ENCODE measurements around the gene ARID3B.
"Not testable (repeated sequence)": the region's sequence is repeated elsewhere in the genome, so short reads cannot be mapped to it uniquely, and the experiment has no call there.

ARID3B gene

DNA sequence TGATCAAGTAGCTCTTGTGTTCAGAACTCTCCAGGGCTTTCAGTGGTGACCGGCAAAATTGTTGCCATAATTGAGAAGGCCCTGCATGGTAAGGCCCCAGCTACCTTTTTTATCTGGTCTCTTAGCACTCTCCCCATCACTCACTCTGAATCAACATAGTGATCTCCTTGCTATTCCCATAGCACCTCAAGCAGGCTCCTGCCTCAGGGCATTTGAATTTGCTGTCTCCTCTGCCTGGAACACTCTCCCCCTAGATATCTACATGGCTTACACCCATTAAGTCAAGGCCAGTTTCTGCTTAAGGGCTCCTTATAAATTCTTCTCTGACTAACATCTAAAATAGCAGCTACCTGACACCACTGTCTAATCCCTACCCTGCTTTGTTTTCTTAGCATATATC lies 3.3 kb upstream of the ARID3B start:
- no peak for DNase-seq

- DNase-seq, result not testable (repeated sequence)
Measured at GRCh38 chr15:74539521-74539920, 1.5 kb upstream of the ARID3B start.

DNA sequence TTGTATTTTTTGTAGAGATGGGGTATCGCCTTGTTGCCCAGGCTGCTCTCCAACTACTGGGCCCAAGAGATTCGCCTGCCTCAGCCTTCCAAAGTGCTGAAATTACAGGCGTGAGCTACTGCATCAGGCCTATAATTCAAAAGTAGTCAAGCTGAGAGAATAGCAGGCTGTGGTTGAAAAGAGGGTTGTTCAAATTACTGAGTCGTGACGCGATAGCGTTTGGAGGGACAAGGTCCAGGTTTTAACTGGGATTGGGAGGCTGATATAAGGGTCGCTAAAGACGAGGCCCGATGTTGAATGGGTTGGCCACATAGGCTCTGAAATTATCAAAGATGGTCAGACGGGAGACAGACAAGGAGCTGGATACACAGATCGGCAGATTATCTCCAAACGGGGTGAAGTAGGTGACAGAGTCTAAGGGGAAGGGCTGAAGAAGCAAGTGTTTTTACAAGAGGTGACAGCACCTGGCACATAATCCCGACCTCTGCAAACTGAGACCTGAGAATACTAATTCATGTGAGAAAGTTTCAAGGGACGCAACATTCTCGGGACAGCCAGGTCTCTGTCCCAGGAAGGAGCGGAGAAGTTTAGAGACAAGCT lies 759 bp upstream of the ARID3B start:
- DNase-seq, result peak; percentile 23

DNA sequence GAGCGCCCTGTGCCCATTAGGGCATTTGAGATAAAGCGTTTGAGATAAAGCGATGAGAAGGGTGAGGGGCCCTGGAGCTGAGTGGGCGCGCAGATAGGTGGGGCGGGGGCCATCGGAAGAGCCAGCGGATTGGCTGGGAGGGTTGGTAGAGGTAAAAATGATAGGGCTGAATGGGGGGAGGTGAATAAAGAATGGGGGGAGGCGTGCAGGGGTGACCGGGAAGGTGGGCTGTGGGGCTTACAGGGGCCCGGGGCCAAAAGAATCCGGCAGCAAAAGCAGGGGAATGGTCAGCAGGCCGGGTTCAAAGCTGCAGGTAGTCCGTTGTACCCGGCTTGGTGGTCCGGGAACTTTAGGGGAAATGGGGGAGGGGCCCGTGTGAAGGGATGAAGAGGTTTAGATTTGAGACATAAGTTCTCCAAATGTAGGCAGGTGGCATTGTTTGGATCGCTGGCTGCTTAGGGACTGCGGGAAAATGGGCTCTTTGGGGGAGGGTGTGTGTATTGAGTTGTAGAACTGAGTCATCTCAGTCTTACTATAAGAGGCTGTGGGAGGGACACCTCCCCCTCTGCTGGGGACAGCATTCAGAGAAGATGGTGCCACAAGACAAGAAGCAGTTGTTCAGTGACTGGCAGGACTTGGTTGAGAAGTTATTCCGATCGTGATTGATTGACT lies 610 bp downstream of the ARID3B start:
- peak; percentile 55 for DNase-seq

DNA sequence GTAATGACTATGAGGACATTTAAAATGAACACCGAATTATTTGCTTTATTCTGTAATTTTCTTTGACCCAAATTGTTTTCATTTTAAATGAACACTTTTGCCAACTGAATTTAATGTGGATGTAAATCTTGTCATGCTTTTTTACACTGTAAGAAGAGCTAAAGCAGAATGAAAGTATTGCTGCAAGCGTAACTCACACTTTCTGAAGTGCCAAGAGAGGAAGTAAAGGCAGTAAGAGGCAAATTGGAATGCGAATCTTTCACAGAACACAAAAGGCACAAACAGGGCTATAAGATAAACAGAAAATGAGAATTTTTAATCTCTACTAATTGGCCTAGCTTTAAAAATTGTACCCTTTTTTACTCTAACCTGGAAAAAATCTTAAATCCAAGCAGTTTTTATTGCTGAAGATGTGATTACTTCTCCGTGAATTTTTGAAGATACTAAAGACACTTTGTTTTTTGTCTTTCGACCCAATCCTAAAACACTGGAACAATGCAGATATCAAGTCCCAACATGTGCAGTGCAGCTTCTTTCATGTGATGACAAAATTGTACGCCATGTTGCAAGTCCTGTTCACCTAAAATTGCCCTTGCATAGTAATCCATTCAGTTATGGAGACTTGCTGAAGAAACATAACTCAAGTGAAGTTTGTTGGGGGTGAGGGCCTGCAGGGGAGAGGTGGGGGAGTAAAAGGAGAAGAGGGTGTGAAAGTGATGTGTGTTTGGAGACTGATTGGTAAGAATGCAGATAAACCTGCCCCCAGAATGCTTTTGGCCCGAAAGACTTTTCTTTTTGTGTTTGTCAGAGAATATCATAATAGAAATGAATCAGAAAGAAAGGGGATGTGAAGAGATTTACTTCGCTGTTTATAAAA lies 1.4 kb downstream of the ARID3B start:
- no peak for DNase-seq

DNA sequence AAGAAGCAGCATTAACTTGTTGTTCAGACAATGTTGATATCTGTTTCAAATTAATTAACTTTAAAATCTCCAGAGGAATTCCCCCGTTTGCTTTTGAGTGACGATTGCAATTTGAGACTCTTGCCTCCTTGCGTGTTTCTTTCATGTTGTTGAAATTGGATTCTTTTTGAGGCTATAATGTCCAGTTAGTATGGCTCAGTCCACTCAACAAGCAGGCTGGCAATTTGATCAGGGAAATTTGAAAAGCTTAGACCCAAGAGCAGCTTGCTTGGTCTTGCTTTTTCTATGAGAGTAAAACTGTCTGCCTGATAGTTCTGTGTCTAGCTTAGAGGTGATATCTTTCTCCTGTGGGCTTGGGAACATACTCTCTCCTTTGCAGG lies 2.0 kb downstream of the ARID3B start:
- DNase-seq, result no peak

- no peak for DNase-seq
Measured at GRCh38 chr15:74543583-74543982, 2.6 kb downstream of the ARID3B start.

GRCh38 chr15:74545086-74545485 lies 4.1 kb downstream of the ARID3B start:
- no peak for DNase-seq

- DNase-seq, result peak; percentile 99
Measured at GRCh38 chr15:74545776-74546656, 5.0 kb downstream of the ARID3B start.

GRCh38 chr15:74547616-74548015 lies 6.6 kb downstream of the ARID3B start:
- no peak for DNase-seq

GRCh38 chr15:74548241-74548640 lies 7.2 kb downstream of the ARID3B start:
- DNase-seq, result no peak

DNA sequence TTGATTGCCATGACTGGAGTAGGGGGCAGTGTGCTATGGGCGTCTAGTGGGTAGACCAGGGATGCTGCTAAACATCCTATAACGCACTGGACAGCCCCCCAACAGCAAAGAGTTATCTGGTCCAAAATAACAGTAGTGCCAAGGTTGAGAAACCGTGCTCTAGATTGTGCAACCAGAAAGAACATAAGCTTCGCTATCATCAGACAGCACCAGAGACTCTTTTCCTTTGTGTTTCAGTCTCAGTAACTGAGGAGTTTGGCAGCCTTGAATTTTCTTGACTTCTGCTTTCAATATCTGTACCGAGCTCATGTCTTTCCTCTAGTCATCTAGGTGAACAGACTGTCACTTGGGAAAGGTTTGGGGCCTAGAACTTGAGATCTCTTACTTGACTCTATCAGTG lies 8.8 kb downstream of the ARID3B start:
- DNase-seq, result no peak

- no peak for DNase-seq
Measured at GRCh38 chr15:74551714-74552113, 10.7 kb downstream of the ARID3B start.

GRCh38 chr15:74552773-74553441 lies 11.9 kb downstream of the ARID3B start:
- no peak for DNase-seq

GRCh38 chr15:74555192-74555591 lies 14.2 kb downstream of the ARID3B start:
- no peak for DNase-seq

GRCh38 chr15:74558706-74559105 lies 17.7 kb downstream of the ARID3B start:
- DNase-seq, result no peak

DNA sequence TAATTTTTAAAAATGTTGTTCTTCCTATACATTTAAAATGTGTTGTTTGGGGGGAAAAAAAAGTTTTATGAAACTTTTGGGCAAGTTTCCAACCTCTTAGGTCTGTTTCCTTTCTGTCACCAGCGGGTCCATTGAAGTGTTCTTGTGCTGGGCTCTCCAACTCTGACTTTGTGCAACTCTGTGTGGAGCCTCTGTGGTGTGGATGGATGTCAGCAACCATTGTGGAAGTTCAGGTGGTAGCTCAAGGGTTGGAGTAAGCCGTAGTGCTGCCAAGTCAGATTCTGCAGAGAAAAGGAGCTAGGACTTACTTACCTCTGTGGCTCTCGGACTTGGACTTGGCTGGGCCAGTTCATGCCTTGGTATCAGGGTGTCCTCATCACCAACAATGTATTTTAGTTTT lies 22.4 kb downstream of the ARID3B start:
- no peak for DNase-seq

GRCh38 chr15:74564182-74564581 lies 23.2 kb downstream of the ARID3B start:
- DNase-seq, result no peak

DNA sequence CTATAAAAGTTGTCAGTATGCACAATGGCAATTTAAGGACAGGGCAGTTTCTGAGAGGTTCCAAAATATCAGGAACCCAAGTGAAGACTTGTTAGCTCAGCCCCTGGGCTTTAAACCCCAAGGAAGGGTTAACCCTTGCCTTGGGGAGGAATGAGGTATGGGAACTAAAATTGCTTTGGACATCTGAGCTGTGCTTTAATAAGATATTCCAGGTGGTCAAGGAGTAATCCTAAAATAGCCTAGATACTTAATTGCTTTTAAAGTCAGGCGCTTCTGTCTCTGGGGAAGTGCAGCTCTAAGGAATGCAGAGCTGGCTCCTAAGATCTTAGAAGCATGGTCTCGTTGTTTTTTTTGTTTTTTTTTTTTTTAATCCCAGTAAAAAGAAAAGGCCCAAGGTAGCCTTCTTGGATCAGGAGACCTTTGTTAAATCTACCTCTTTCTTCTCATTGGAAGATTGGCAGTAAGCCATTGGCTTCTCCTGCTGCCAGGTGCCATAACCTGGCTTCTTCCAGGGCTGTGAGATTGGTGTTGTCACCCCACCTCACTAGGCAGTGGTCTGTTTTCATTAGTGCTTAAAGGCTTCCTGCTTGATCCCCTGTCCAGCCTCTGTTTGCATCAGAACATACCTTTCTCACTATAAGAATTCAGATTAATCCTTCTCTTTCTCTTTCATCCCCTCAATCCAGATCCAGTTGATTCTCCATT lies 24.5 kb downstream of the ARID3B start:
- no peak for DNase-seq

DNA sequence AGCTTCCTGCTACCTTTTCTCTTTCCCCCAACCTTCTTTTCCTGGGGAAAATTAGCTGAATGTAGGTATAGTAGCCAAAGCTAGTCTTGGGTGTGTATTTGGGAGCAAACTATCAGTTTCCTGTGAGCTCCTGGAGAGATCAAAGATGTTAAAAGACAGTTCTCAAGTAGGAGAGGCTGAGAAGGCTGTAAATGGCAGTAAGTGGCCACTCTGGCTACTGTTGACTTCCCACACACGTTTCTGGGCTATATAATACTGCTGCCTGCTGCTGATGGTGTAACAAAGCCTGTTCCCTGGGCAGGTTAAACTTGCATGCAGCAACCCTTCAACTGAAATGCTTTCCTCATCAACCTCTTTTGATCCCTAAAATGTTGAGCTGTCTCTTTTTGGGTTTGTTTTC lies 27.6 kb downstream of the ARID3B start:
- no peak for DNase-seq

- no peak for DNase-seq
Measured at GRCh38 chr15:74569731-74570070, 28.7 kb downstream of the ARID3B start.

- no peak for DNase-seq
Measured at GRCh38 chr15:74571191-74571590, 30.2 kb downstream of the ARID3B start.

All from fibroblast of skin of scalp (primary cell).